GM08714 (cell line): ENCODE data around the gene LARGE1.

Experiments used
- H3K4me3 ChIP-seq: fragments of 200-500 bp; sonication (Bioruptor generic); 2 replicates; pipeline ENCODE4 v1.5.1; 2014; ENCODE audit warnings: mild to moderate bottlenecking, low read length, inconsistent platforms
- ZNF274 ChIP-seq: IDR thresholded peaks from 2 replicates; pipeline ENCODE4 v1.6.1; 2012; ENCODE audit warnings: mild to moderate bottlenecking, low read depth, low read length

Gene LARGE1

GRCh38 chr22:33640900-33641299 lies 279.4 kb downstream of the LARGE1 start:
- no peak for TF ChIP-seq ZNF274
- H3K4me3 ChIP-seq: no peak overlapping the region

- no peak overlapping the region for H3K4me3 ChIP-seq
- TF ChIP-seq ZNF274: no peak
Measured at GRCh38 chr22:33639588-33640254, 280.6 kb downstream of the LARGE1 start.

- TF ChIP-seq ZNF274: no peak
- H3K4me3 ChIP-seq: no peak overlapping the region
Measured at GRCh38 chr22:33635766-33636165, 284.5 kb downstream of the LARGE1 start.

GRCh38 chr22:33631777-33632176 lies 288.5 kb downstream of the LARGE1 start:
- TF ChIP-seq ZNF274: no peak
- no peak overlapping the region for H3K4me3 ChIP-seq

- no peak overlapping the region for H3K4me3 ChIP-seq
- no peak for TF ChIP-seq ZNF274
Measured at GRCh38 chr22:33625959-33626358, 294.3 kb downstream of the LARGE1 start.

- TF ChIP-seq ZNF274: no peak
- H3K4me3 ChIP-seq: no peak overlapping the region
Measured at GRCh38 chr22:33620085-33620484, 300.2 kb downstream of the LARGE1 start.

GRCh38 chr22:33606504-33606903 lies 313.8 kb downstream of the LARGE1 start:
- H3K4me3 ChIP-seq: no peak overlapping the region
- TF ChIP-seq ZNF274: no peak

GRCh38 chr22:33605666-33606065 lies 314.6 kb downstream of the LARGE1 start:
- H3K4me3 ChIP-seq: no peak overlapping the region

GRCh38 chr22:33605221-33605620 lies 315.1 kb downstream of the LARGE1 start:
- H3K4me3 ChIP-seq: no peak overlapping the region
- no peak for TF ChIP-seq ZNF274

More at GRCh38 chr22:33605666-33606065, 314.6 kb downstream of the LARGE1 start:
- no peak for TF ChIP-seq ZNF274

GRCh38 chr22:33601062-33601461 lies 319.2 kb downstream of the LARGE1 start:
- no peak overlapping the region for H3K4me3 ChIP-seq
- no peak for TF ChIP-seq ZNF274

- no peak for TF ChIP-seq ZNF274
- no peak overlapping the region for H3K4me3 ChIP-seq
Measured at GRCh38 chr22:33600595-33600994, 319.7 kb downstream of the LARGE1 start.

- H3K4me3 ChIP-seq: no peak overlapping the region
- TF ChIP-seq ZNF274: no peak
Measured at GRCh38 chr22:33600113-33600512, 320.2 kb downstream of the LARGE1 start.

- no peak for TF ChIP-seq ZNF274
- H3K4me3 ChIP-seq: no peak overlapping the region
Measured at GRCh38 chr22:33599596-33599995, 320.7 kb downstream of the LARGE1 start.

- no peak overlapping the region for H3K4me3 ChIP-seq
- TF ChIP-seq ZNF274: no peak
Measured at GRCh38 chr22:33598821-33599220, 321.5 kb downstream of the LARGE1 start.

- TF ChIP-seq ZNF274: no peak
- H3K4me3 ChIP-seq: no peak overlapping the region
Measured at GRCh38 chr22:33597274-33597985, 322.8 kb downstream of the LARGE1 start.
